ENCODE measurements around the gene BMPER. TPM values are rescaled to one million over a fixed set of nuclear protein-coding genes. Genes with fewer than 3 reads are reported as not detected.

The BMPER gene
- total and polyA plus RNA-seq, 2 donors from 2014 or later: 0.60 to 0.80 TPM

- TF ChIP-seq CTCF (IDR thresholded peaks at IDR 0.05; ENCODE audit: borderline replicate concordance, extremely low read depth, insufficient read depth): no peak
- H3K27ac ChIP-seq (ENCODE audit: low read depth in 2 of 2, low read length in 2 of 2): no peak overlapping the region
- H3K9ac ChIP-seq (ENCODE audit: low read length in 3 of 3): no peak overlapping the region
- no peaks in the 10 kb centered on the region for H3K9me3 ChIP-seq (ENCODE audit: control insufficient read depth in 2 of 3, insufficient read depth in 1 of 3, low read length in 3 of 3)
- FAIRE-seq: no peak
- no peaks in the 10 kb centered on the region for H3K4me1 ChIP-seq (ENCODE audit: control insufficient read depth in 2 of 3, insufficient read depth in 2 of 3, low read depth in 1 of 3, low read length in 3 of 3)
- H3K27me3 ChIP-seq (ENCODE audit: control insufficient read depth, insufficient read depth, low read length): no peaks in the 10 kb centered on the region
- H3K4me3 ChIP-seq (ENCODE audit: low read length in 3 of 3): no peak overlapping the region
- H3K36me3 ChIP-seq (ENCODE audit: control insufficient read depth in 2 of 3, insufficient read depth in 3 of 3, low read length in 3 of 3): no peaks in the 10 kb centered on the region
- no peak for DNase-seq
- intact Hi-C loops (cut with DNase I): no loop called here
Observed at GRCh38 chr7:34181271-34181958, 276.1 kb downstream of the BMPER start.

- no peak for FAIRE-seq
- Histone ChIP-seq H3K27me3 (ENCODE audit: control insufficient read depth, insufficient read depth, low read length) (no peaks in the 10 kb centered on the region), H3K4me3 (ENCODE audit: low read length in 3 of 3) (no peak overlapping the region)
Observed at GRCh38 chr7:34184466-34184865, 279.1 kb downstream of the BMPER start.

GRCh38 chr7:34187798-34188307 is 282.5 kb downstream of the BMPER start:
- Histone ChIP-seq H3K27ac (ENCODE audit: low read depth in 2 of 2, low read length in 2 of 2) (no peak overlapping the region), H3K9ac (ENCODE audit: low read length in 3 of 3) (no peak overlapping the region), H3K4me1 (ENCODE audit: control insufficient read depth in 2 of 3, insufficient read depth in 2 of 3, low read depth in 1 of 3, low read length in 3 of 3) (no peaks in the 10 kb centered on the region), H3K27me3 (ENCODE audit: control insufficient read depth, insufficient read depth, low read length) (no peaks in the 10 kb centered on the region), H3K9me3 (ENCODE audit: control insufficient read depth in 2 of 3, insufficient read depth in 1 of 3, low read length in 3 of 3) (no peaks in the 10 kb centered on the region), H3K4me3 (ENCODE audit: low read length in 3 of 3) (no peak overlapping the region), H3K36me3 (ENCODE audit: control insufficient read depth in 2 of 3, insufficient read depth in 3 of 3, low read length in 3 of 3) (no peaks in the 10 kb centered on the region)
- intact Hi-C loops (cut with DNase I): no loop called here
- FAIRE-seq: no peak
- TF ChIP-seq CTCF (IDR thresholded peaks at IDR 0.05; ENCODE audit: borderline replicate concordance, extremely low read depth, insufficient read depth): no peak
- no peak for DNase-seq

More at GRCh38 chr7:34184466-34184865, 279.1 kb downstream of the BMPER start:
- no peak for DNase-seq
- Histone ChIP-seq H3K36me3 (ENCODE audit: control insufficient read depth in 2 of 3, insufficient read depth in 3 of 3, low read length in 3 of 3) (no peaks in the 10 kb centered on the region), H3K27ac (ENCODE audit: low read depth in 2 of 2, low read length in 2 of 2) (no peak overlapping the region), H3K9ac (ENCODE audit: low read length in 3 of 3) (no peak overlapping the region), H3K9me3 (ENCODE audit: control insufficient read depth in 2 of 3, insufficient read depth in 1 of 3, low read length in 3 of 3) (no peaks in the 10 kb centered on the region), H3K4me1 (ENCODE audit: control insufficient read depth in 2 of 3, insufficient read depth in 2 of 3, low read depth in 1 of 3, low read length in 3 of 3) (no peaks in the 10 kb centered on the region)
- intact Hi-C loops (cut with DNase I): no loop called here
- TF ChIP-seq CTCF (IDR thresholded peaks at IDR 0.05; ENCODE audit: borderline replicate concordance, extremely low read depth, insufficient read depth): no peak
